Adipocyte (in vitro differentiated cells): ENCODE results near the gene IFIT2.
"Not testable (repeated sequence)": the region's sequence is repeated elsewhere in the genome, so short reads cannot be mapped to it uniquely, and the experiment has no call there.

Experiments
- DNase-seq: peaks from one replicate; pipeline ENCODE4 v3.0.0-alpha.2; 2015; ENCODE audit warnings: low read depth
- H3K27me3 ChIP-seq: replicated peaks from 2 replicates; pipeline ENCODE4 v1.7.0; 2013; ENCODE audit warnings: mild to moderate bottlenecking, low read length, moderate library complexity; ENCODE audit not compliant: control insufficient read depth, insufficient read depth
- H3K36me3 ChIP-seq: 2 replicates; pipeline ENCODE4 v1.7.0; 2013; ENCODE audit warnings: low read length, mild to moderate bottlenecking, moderate library complexity; ENCODE audit not compliant: control insufficient read depth, insufficient read depth, severe bottlenecking
- H3K4me1 ChIP-seq: 2 replicates; pipeline ENCODE4 v1.7.0; 2013; ENCODE audit warnings: mild to moderate bottlenecking, low read length, moderate library complexity; ENCODE audit not compliant: control insufficient read depth, insufficient read depth
- H3K4me3 ChIP-seq: 2 replicates; pipeline ENCODE4 v1.7.0; 2013; ENCODE audit warnings: mild to moderate bottlenecking, low read length, moderate library complexity
- H3K9ac ChIP-seq: 2 replicates; pipeline ENCODE4 v1.7.0; 2013; ENCODE audit warnings: mild to moderate bottlenecking, low read length, moderate library complexity
- H3K9me3 ChIP-seq: 2 replicates; pipeline ENCODE4 v1.7.0; 2013; ENCODE audit warnings: mild to moderate bottlenecking, low read length, moderate library complexity; ENCODE audit not compliant: control insufficient read depth

IFIT2 gene

GRCh38 chr10:89281606-89282395, 20.0 kb upstream of the IFIT2 start:
- Histone ChIP-seq H3K36me3 (no peaks in the 10 kb centered on the region), H3K27me3 (no peaks in the 10 kb centered on the region), H3K9ac (no peak overlapping the region), H3K4me1 (peaks cover 63% of the 10 kb centered on the region), H3K9me3 (no peaks in the 10 kb centered on the region), H3K4me3 (no peak overlapping the region)
- no peak for DNase-seq

DNA sequence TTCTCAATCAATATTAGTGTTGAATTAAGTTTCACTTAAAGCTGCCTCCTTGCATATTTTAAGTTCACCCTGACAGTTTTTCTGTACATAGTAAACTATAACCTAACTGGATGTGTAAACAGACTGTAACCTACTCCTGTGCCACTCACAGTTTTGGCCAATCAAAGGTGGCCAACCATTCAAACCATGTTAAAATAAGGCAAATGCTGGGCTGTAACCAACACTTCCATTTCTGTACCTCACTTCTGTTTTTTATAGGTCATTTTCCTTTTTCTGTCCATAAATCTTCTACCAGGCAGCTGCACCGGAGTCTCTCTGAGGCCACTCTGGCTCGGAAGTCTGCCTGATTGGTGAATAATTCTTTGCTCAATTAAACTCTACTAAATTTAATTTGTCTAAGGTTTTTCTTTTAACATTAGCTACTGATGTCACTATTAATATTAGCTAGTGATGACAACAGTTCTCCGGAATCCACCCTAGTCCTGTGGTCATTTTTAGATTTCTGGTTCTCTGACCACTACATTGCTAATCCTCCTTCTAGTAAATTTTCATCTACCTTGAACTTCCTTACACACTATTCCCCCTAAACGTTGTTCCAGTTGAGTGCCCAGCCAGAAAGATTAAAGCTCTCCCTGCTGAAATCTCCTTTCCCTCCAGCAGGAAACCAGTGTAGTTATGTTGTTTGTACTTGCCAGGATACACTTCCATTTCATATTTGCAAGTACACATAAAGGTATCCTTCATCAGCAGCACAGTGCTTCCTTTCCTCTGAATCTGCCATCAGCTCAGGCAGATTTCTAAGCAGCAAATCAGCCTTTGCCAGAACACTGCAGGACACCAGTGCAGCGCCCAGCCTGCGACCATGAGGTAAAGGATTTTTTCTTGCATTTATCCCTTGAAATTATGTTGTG, 18.6 kb upstream of the IFIT2 start:
- DNase-seq = no peak
- H3K4me3 ChIP-seq = peak overlapping the region; percentile 74

GRCh38 chr10:89283936-89284475, 17.8 kb upstream of the IFIT2 start:
- H3K4me3 ChIP-seq = peak overlapping the region; percentile 74
- DNase-seq = peak; percentile 92
- H3K4me1 ChIP-seq = peaks cover 45% of the 10 kb centered on the region
- no peaks in the 10 kb centered on the region for H3K36me3 ChIP-seq
- H3K9ac ChIP-seq = peak overlapping the region; percentile 82
- no peaks in the 10 kb centered on the region for H3K9me3 ChIP-seq
- no peaks in the 10 kb centered on the region for H3K27me3 ChIP-seq

More for the DNA sequence above, 18.6 kb upstream of the IFIT2 start:
- no peaks in the 10 kb centered on the region for H3K9me3 ChIP-seq
- no peaks in the 10 kb centered on the region for H3K36me3 ChIP-seq
- no peaks in the 10 kb centered on the region for H3K27me3 ChIP-seq
- H3K9ac ChIP-seq = peak overlapping the region; percentile 82
- peaks cover 50% of the 10 kb centered on the region for H3K4me1 ChIP-seq

- not testable (repeated sequence) for H3K27me3 ChIP-seq, H3K36me3 ChIP-seq, DNase-seq, H3K9me3 ChIP-seq
- H3K4me3 ChIP-seq = peak overlapping the region; percentile 74
- peaks cover 38% of the 10 kb centered on the region for H3K4me1 ChIP-seq
- peak overlapping the region; percentile 82 for H3K9ac ChIP-seq
Observed at GRCh38 chr10:89284711-89285110, 17.1 kb upstream of the IFIT2 start.

GRCh38 chr10:89285303-89285702, 16.5 kb upstream of the IFIT2 start:
- H3K4me3 ChIP-seq, H3K27me3 ChIP-seq, H3K9me3 ChIP-seq, H3K36me3 ChIP-seq, H3K9ac ChIP-seq, DNase-seq: not testable (repeated sequence)
- H3K4me1 ChIP-seq = peaks cover 34% of the 10 kb centered on the region

DNA sequence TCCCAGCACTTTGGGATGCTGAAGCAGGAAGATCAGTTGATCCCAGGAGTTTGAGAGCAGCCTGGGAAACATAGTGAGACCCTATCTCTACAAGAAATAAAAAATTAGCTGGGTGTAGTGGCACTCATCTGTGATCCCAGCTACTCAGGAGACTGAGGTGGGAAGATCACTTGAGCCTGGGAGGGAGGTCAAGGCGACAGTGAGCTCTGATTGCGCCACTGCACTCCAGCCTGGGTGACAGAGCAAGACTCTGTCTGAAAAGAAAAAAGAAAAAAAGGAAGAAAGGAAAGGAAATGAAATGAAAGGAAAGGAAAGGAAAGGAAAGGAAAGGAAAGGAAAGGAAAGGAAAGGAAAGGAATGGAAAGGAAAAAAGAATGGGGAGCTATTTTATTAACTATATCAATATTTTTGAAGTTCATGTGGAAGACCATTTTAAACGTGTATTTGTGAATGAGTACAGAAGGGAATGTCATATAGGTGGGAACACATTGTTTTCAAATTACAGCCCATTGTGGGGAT, 7.1 kb upstream of the IFIT2 start:
- peaks cover 29% of the 10 kb centered on the region for H3K4me1 ChIP-seq
- no peaks in the 10 kb centered on the region for H3K27me3 ChIP-seq
- H3K4me3 ChIP-seq = no peak overlapping the region
- no peak for DNase-seq
- H3K36me3 ChIP-seq = no peaks in the 10 kb centered on the region
- H3K9ac ChIP-seq = no peak overlapping the region
- no peaks in the 10 kb centered on the region for H3K9me3 ChIP-seq

- Histone ChIP-seq H3K4me1 (peaks cover 29% of the 10 kb centered on the region), H3K9me3 (no peaks in the 10 kb centered on the region), H3K4me3 (peak overlapping the region; percentile 67), H3K36me3 (no peaks in the 10 kb centered on the region), H3K9ac (peak overlapping the region; percentile 67), H3K27me3 (no peaks in the 10 kb centered on the region)
- DNase-seq = peak; percentile 86
Observed at GRCh38 chr10:89295597-89295996, 6.2 kb upstream of the IFIT2 start.

GRCh38 chr10:89296220-89296648, 5.6 kb upstream of the IFIT2 start:
- Histone ChIP-seq H3K9me3 (no peaks in the 10 kb centered on the region), H3K27me3 (no peaks in the 10 kb centered on the region), H3K4me3 (peak overlapping the region; percentile 67), H3K9ac (peak overlapping the region; percentile 76), H3K36me3 (no peaks in the 10 kb centered on the region), H3K4me1 (peaks cover 35% of the 10 kb centered on the region)
- peak; percentile 76 for DNase-seq

- Histone ChIP-seq H3K4me1 (peaks cover 40% of the 10 kb centered on the region), H3K9ac (no peak overlapping the region), H3K36me3 (no peaks in the 10 kb centered on the region), H3K27me3 (no peaks in the 10 kb centered on the region), H3K9me3 (no peaks in the 10 kb centered on the region), H3K4me3 (no peak overlapping the region)
- no peak for DNase-seq
Observed at GRCh38 chr10:89297356-89297755, 4.5 kb upstream of the IFIT2 start.

GRCh38 chr10:89297791-89298190, 4.1 kb upstream of the IFIT2 start:
- no peak overlapping the region for H3K9ac ChIP-seq
- H3K27me3 ChIP-seq = no peaks in the 10 kb centered on the region
- DNase-seq = no peak
- no peaks in the 10 kb centered on the region for H3K9me3 ChIP-seq
- H3K4me3 ChIP-seq = no peak overlapping the region
- H3K4me1 ChIP-seq = peaks cover 44% of the 10 kb centered on the region
- H3K36me3 ChIP-seq = no peaks in the 10 kb centered on the region

GRCh38 chr10:89299031-89299430, 2.8 kb upstream of the IFIT2 start:
- no peaks in the 10 kb centered on the region for H3K36me3 ChIP-seq
- no peak overlapping the region for H3K9ac ChIP-seq
- H3K9me3 ChIP-seq = no peaks in the 10 kb centered on the region
- peaks cover 50% of the 10 kb centered on the region for H3K4me1 ChIP-seq
- H3K27me3 ChIP-seq = no peaks in the 10 kb centered on the region
- no peak for DNase-seq
- H3K4me3 ChIP-seq = no peak overlapping the region
